ENCODE measurements around the gene GNG11. TPM values are rescaled to one million over a fixed set of nuclear protein-coding genes. Genes with fewer than 3 reads are reported as not detected.
"Not testable (repeated sequence)": the region's sequence is repeated elsewhere in the genome, so short reads cannot be mapped to it uniquely, and the experiment has no call there.

Gene GNG11
- total RNA-seq, 4 donors from 2014 or later: 3.3 to 6.8 (median 5.3) TPM

- H3K4me3 ChIP-seq: no peak overlapping the region
- no peaks in the 10 kb centered on the region for H3K27me3 ChIP-seq
- peaks cover 15% of the 10 kb centered on the region for H3K4me1 ChIP-seq
- DNase-seq (ENCODE audit: low spot score in 2 of 2): no peak
- no peaks in the 10 kb centered on the region for H3K36me3 ChIP-seq
- no peaks in the 10 kb centered on the region for H3K9me3 ChIP-seq
- WGBS: 22% methylated on average over 7 of the region's 7 CpGs
- H3K27ac ChIP-seq: no peak overlapping the region
- TF ChIP-seq EP300 (IDR thresholded peaks at IDR 0.05) (no peak), POLR2AphosphoS5 (IDR thresholded peaks at IDR 0.05) (no peak)
Measured at GRCh38 chr7:93914581-93915066, 6.9 kb upstream of the GNG11 start.

GRCh38 chr7:93915206-93915842, 6.2 kb upstream of the GNG11 start:
- not testable (repeated sequence) for H3K27ac ChIP-seq, H3K36me3 ChIP-seq
- 35% methylated on average over 3 of the region's 3 CpGs for WGBS

GRCh38 chr7:93915888-93916287, 5.6 kb upstream of the GNG11 start:
- not testable (repeated sequence) for H3K4me3 ChIP-seq; H3K9me3 ChIP-seq; H3K27ac ChIP-seq; H3K36me3 ChIP-seq; DNase-seq (ENCODE audit: low spot score in 2 of 2); H3K27me3 ChIP-seq
- peaks cover 12% of the 10 kb centered on the region for H3K4me1 ChIP-seq

More at GRCh38 chr7:93915206-93915842, 6.2 kb upstream of the GNG11 start:
- not testable (repeated sequence) for H3K9me3 ChIP-seq; H3K4me3 ChIP-seq; DNase-seq (ENCODE audit: low spot score in 2 of 2); H3K27me3 ChIP-seq
- H3K4me1 ChIP-seq: peaks cover 13% of the 10 kb centered on the region

GRCh38 chr7:93916315-93916714, 5.2 kb upstream of the GNG11 start:
- 85% methylated on average over 4 of the region's 4 CpGs for WGBS
- H3K4me1 ChIP-seq: peaks cover 12% of the 10 kb centered on the region
- H3K36me3 ChIP-seq; H3K27me3 ChIP-seq; H3K27ac ChIP-seq; H3K9me3 ChIP-seq; H3K4me3 ChIP-seq; DNase-seq (ENCODE audit: low spot score in 2 of 2): not testable (repeated sequence)

- 72% methylated on average over 6 of the region's 6 CpGs for WGBS
- H3K4me1 ChIP-seq: peaks cover 13% of the 10 kb centered on the region
- no peaks in the 10 kb centered on the region for H3K27me3 ChIP-seq
- TF ChIP-seq POLR2AphosphoS5 (IDR thresholded peaks at IDR 0.05) (no peak), EP300 (IDR thresholded peaks at IDR 0.05) (no peak), CTCF (IDR thresholded peaks at IDR 0.05) (no peak), POLR2A (IDR thresholded peaks at IDR 0.05) (no peak)
- no peaks in the 10 kb centered on the region for H3K9me3 ChIP-seq
- DNase-seq (ENCODE audit: low spot score in 2 of 2): no peak
- H3K36me3 ChIP-seq: no peaks in the 10 kb centered on the region
- H3K4me3 ChIP-seq: peak overlapping the region; percentile 60
- peak overlapping the region; percentile 86 for H3K27ac ChIP-seq
Measured at GRCh38 chr7:93920496-93921182, 896 bp upstream of the GNG11 start.

GRCh38 chr7:93921186-93921585, 349 bp upstream of the GNG11 start:
- H3K9me3 ChIP-seq: no peaks in the 10 kb centered on the region
- DNase-seq (ENCODE audit: low spot score in 2 of 2): no peak
- H3K27ac ChIP-seq: peak overlapping the region; percentile 86
- H3K27me3 ChIP-seq: no peaks in the 10 kb centered on the region
- TF ChIP-seq EP300 (IDR thresholded peaks at IDR 0.05) (no peak), POLR2A (IDR thresholded peaks at IDR 0.05) (no peak), POLR2AphosphoS5 (IDR thresholded peaks at IDR 0.05) (no peak), CTCF (IDR thresholded peaks at IDR 0.05) (no peak)
- H3K4me3 ChIP-seq: peak overlapping the region; percentile 60
- H3K36me3 ChIP-seq: no peaks in the 10 kb centered on the region
- H3K4me1 ChIP-seq: peaks cover 13% of the 10 kb centered on the region
- WGBS: 50% methylated on average over 8 of the region's 8 CpGs

GRCh38 chr7:93923296-93923695, 1.8 kb downstream of the GNG11 start:
- 44% methylated on average over 6 of the region's 6 CpGs for WGBS

More at GRCh38 chr7:93923296-93923695, 1.8 kb downstream of the GNG11 start:
- no peak for DNase-seq (ENCODE audit: low spot score in 2 of 2)
- Histone ChIP-seq H3K9me3 (no peaks in the 10 kb centered on the region), H3K27ac (no peak overlapping the region), H3K27me3 (no peaks in the 10 kb centered on the region), H3K4me3 (peak overlapping the region; percentile 60), H3K4me1 (peaks cover 13% of the 10 kb centered on the region), H3K36me3 (peaks cover 5% of the 10 kb centered on the region)
- no peak for TF ChIP-seq EP300 (IDR thresholded peaks at IDR 0.05)
- no peak for TF ChIP-seq POLR2AphosphoS5 (IDR thresholded peaks at IDR 0.05)
- no peak for TF ChIP-seq POLR2A (IDR thresholded peaks at IDR 0.05)
